Measurements from ENCODE around the gene UBE2E3. TPM values are rescaled to one million over a fixed set of nuclear protein-coding genes. Genes with fewer than 3 reads are reported as not detected.

UBE2E3 gene
- total RNA-seq, 4 donors from 2014 or later: 20.2 to 69.9 (median 65.4) TPM

DNA sequence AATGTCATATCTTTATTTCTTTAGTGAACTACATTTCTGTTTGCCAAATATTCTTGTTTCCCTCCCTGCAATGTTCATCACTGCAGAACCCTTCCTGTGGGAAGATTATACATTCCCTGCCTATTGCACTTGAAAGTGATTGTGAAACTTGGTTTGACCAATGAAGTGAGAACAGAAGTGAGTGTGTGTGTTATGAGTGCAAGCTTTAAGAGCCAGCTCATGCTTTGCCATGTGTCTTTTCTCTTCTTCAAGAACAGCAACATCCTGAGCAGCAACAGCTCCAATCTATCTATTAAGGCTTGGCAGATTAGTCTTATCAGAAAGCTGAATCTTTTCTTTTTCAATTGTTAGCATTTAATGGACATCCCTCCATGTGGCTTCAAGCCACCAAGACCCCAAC is 42.0 kb upstream of the UBE2E3 start:
- TF ChIP-seq EP300 (IDR thresholded peaks at IDR 0.05; ENCODE audit: low read depth) (no peak), POLR2AphosphoS5 (IDR thresholded peaks at IDR 0.05) (no peak), POLR2A (IDR thresholded peaks at IDR 0.05) (no peak)
- TF ChIP-seq, protein P1, sequence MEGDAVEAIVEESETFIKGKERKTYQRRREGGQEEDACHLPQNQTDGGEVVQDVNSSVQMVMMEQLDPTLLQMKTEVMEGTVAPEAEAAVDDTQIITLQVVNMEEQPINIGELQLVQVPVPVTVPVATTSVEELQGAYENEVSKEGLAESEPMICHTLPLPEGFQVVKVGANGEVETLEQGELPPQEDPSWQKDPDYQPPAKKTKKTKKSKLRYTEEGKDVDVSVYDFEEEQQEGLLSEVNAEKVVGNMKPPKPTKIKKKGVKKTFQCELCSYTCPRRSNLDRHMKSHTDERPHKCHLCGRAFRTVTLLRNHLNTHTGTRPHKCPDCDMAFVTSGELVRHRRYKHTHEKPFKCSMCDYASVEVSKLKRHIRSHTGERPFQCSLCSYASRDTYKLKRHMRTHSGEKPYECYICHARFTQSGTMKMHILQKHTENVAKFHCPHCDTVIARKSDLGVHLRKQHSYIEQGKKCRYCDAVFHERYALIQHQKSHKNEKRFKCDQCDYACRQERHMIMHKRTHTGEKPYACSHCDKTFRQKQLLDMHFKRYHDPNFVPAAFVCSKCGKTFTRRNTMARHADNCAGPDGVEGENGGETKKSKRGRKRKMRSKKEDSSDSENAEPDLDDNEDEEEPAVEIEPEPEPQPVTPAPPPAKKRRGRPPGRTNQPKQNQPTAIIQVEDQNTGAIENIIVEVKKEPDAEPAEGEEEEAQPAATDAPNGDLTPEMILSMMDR (IDR thresholded peaks at IDR 0.05): no peak
- H3K36me3 ChIP-seq: no peaks in the 10 kb centered on the region
- H3K4me1 ChIP-seq: no peaks in the 10 kb centered on the region
- H3K27me3 ChIP-seq: no peaks in the 10 kb centered on the region
- no peak for DNase-seq
- intact Hi-C loops (cut with DNase I; ENCODE audit: low total_unique reads): no loop called here
- H3K4me3 ChIP-seq: no peak overlapping the region
- H3K27ac ChIP-seq: no peak overlapping the region
- H3K9me3 ChIP-seq: no peaks in the 10 kb centered on the region
- in situ Hi-C loops (cut with MboI; ENCODE audit: low pct_ligation_motif_present in 1 of 4, low pct_unique_long_range_greater_than_20kb in 1 of 4, low sequenced_read_pairs in 3 of 4): no loop called here

DNA sequence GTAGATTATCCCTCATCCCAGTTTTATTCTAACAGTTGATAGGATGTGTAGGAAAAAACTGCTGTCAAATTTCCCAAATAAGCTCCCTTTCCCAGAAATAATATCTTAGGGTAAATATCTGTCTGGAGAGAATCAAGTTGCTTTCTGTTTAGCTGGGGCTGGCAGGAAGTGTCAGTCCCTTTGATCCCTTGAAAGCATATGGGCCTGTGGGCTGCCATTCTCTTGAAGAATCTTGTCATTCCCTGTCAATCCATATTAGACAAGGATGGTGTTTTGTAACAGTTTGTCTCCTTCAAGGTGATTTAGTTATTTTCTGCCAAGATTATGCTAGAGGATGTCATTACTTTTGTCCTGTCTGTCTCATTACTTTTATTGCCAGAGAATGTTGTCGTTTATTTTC is 37.1 kb upstream of the UBE2E3 start:
- Histone ChIP-seq H3K4me1 (no peaks in the 10 kb centered on the region), H3K27me3 (no peaks in the 10 kb centered on the region), H3K4me3 (no peak overlapping the region), H3K36me3 (no peaks in the 10 kb centered on the region), H3K27ac (no peak overlapping the region), H3K9me3 (no peaks in the 10 kb centered on the region)
- intact Hi-C loops (cut with DNase I; ENCODE audit: low total_unique reads): no loop called here
- no peak for DNase-seq
- in situ Hi-C loops (cut with MboI; ENCODE audit: low pct_ligation_motif_present in 1 of 4, low pct_unique_long_range_greater_than_20kb in 1 of 4, low sequenced_read_pairs in 3 of 4): no loop called here
- no peak for TF ChIP-seq POLR2A (IDR thresholded peaks at IDR 0.05)
- TF ChIP-seq, protein P1 (IDR thresholded peaks at IDR 0.05): no peak
- TF ChIP-seq EP300 (IDR thresholded peaks at IDR 0.05; ENCODE audit: low read depth): no peak
- no peak for TF ChIP-seq POLR2AphosphoS5 (IDR thresholded peaks at IDR 0.05)
- WGBS, 2 donors (ENCODE audit: low coverage in 1 of 2): 80 to 91% methylated on average over 1 of the region's 1 CpG

DNA sequence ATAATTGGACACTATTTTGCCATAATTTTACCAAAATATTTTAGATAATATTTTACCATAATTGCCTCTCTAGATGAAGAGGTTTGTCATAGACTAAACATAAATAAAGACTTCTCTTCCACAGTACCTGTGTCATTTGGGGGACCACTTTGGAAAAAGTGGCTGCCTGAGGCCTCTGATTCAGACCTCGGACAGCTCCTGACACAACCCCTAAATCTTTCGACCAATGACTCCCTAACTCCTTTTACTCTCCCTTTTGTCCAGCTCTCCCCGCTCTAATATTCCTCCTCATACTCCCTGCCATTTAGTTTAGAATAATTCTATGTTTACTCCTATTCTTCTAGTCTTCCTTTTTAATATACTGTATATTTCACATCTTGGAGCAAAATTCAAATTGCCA is 36.0 kb upstream of the UBE2E3 start:
- Histone ChIP-seq H3K4me3 (no peak overlapping the region), H3K9me3 (no peaks in the 10 kb centered on the region), H3K27ac (no peak overlapping the region), H3K4me1 (no peaks in the 10 kb centered on the region), H3K36me3 (no peaks in the 10 kb centered on the region), H3K27me3 (no peaks in the 10 kb centered on the region)
- intact Hi-C loops (cut with DNase I; ENCODE audit: low total_unique reads) (no loop called here), in situ Hi-C loops (cut with MboI; ENCODE audit: low pct_ligation_motif_present in 1 of 4, low pct_unique_long_range_greater_than_20kb in 1 of 4, low sequenced_read_pairs in 3 of 4) (no loop called here)
- WGBS, 2 donors (ENCODE audit: low coverage in 1 of 2): 86 to 89% methylated on average over 2 to 3 of the region's 3 CpGs
- TF ChIP-seq POLR2AphosphoS5 (IDR thresholded peaks at IDR 0.05) (no peak), EP300 (IDR thresholded peaks at IDR 0.05; ENCODE audit: low read depth) (no peak), POLR2A (IDR thresholded peaks at IDR 0.05) (no peak)
- TF ChIP-seq, protein P1 (IDR thresholded peaks at IDR 0.05): no peak
- no peak for DNase-seq

DNA sequence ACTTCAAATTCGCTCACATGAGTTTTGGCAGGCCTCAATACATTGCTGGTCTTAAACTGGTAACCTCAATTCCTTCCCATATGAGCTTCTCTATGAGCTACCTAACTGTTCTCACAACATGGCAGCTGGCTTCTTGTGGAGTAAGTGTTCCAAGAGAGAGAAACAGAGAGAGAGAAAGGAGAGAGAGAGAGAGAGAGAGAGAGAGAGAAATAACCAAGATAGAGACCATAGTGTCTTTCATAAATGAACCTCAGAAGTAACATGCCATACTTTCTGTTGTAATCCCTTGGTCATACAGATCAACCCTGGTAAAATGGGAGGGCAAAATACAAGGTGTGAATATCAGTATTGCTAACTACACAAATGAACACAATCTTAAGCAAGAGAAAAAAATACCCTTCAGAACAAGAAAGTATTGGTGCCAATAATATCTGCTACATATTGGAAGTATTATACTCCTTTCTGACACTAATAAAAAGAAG is 33.2 kb upstream of the UBE2E3 start:
- Histone ChIP-seq H3K9me3 (no peaks in the 10 kb centered on the region), H3K27ac (no peak overlapping the region), H3K4me3 (no peak overlapping the region), H3K36me3 (no peaks in the 10 kb centered on the region), H3K4me1 (no peaks in the 10 kb centered on the region), H3K27me3 (no peaks in the 10 kb centered on the region)
- no peak for TF ChIP-seq POLR2A (IDR thresholded peaks at IDR 0.05)
- TF ChIP-seq, protein P1 (IDR thresholded peaks at IDR 0.05): no peak
- no peak for TF ChIP-seq EP300 (IDR thresholded peaks at IDR 0.05; ENCODE audit: low read depth)
- no peak for TF ChIP-seq POLR2AphosphoS5 (IDR thresholded peaks at IDR 0.05)
- intact Hi-C loops (cut with DNase I; ENCODE audit: low total_unique reads): no loop called here
- in situ Hi-C loops (cut with MboI; ENCODE audit: low pct_ligation_motif_present in 1 of 4, low pct_unique_long_range_greater_than_20kb in 1 of 4, low sequenced_read_pairs in 3 of 4): no loop called here
- DNase-seq: no peak
- 80 to 83% methylated on average over 1 of the region's 1 CpG for WGBS, 2 donors (ENCODE audit: low coverage in 1 of 2)
